WTC11 (cell line): ENCODE measurements around the gene INTS7.

Experiments used
- CREB1 ChIP-seq: sonication (generic); formaldehyde crosslinking; IDR thresholded peaks from 2 replicates; pipeline ENCODE4 v1.8.0; 2023; ENCODE audit warnings: mild to moderate bottlenecking, missing genetic modification reagents
- FOXJ3 ChIP-seq: sonication (generic); formaldehyde crosslinking; IDR thresholded peaks from 2 replicates; pipeline ENCODE4 v1.9.0; 2021; ENCODE audit warnings: missing genetic modification reagents, mild to moderate bottlenecking, borderline replicate concordance
- GRHL2 ChIP-seq: fragments of 250-450 bp; sonication (Bioruptor Pico); IDR thresholded peaks from 2 replicates; pipeline ENCODE4 v1.8.0; 2022; ENCODE audit warnings: mild to moderate bottlenecking, moderate library complexity; ENCODE audit not compliant: insufficient replicate concordance, severe bottlenecking
- IRF2 ChIP-seq: sonication (generic); formaldehyde crosslinking; IDR thresholded peaks from 2 replicates; pipeline ENCODE4 v1.8.0; 2022; ENCODE audit warnings: low read depth, missing genetic modification reagents, borderline replicate concordance
- KAT7 ChIP-seq: sonication (generic); formaldehyde crosslinking; IDR thresholded peaks from 2 replicates; pipeline ENCODE4 v1.8.1; 2023; ENCODE audit warnings: missing genetic modification reagents, mild to moderate bottlenecking, borderline replicate concordance
- PREB ChIP-seq: sonication (generic); formaldehyde crosslinking; IDR thresholded peaks from 2 replicates; pipeline ENCODE4 v1.8.1; 2022; ENCODE audit warnings: mild to moderate bottlenecking, missing genetic modification reagents, moderate library complexity, borderline replicate concordance
- ZNF232 ChIP-seq: sonication (generic); formaldehyde crosslinking; IDR thresholded peaks from 2 replicates; pipeline ENCODE4 v1.8.0; 2022; ENCODE audit warnings: mild to moderate bottlenecking, missing genetic modification reagents
- ZNF396 ChIP-seq: fragments of 250-450 bp; sonication (Bioruptor Pico); IDR thresholded peaks from 2 replicates; pipeline ENCODE4 v1.8.0; 2021; ENCODE audit warnings: mild to moderate bottlenecking, moderate library complexity, borderline replicate concordance
- TF ChIP-seq, protein P1 (sequence below): fragments of 200-600 bp; IDR thresholded peaks from 2 replicates; pipeline ENCODE4 v1.8.0; 2022; ENCODE audit warnings: antibody characterized with exemption
- TF ChIP-seq, protein P2 (sequence below): sonication (generic); formaldehyde crosslinking; IDR thresholded peaks from 2 replicates; pipeline ENCODE4 v1.8.0; 2022; ENCODE audit warnings: mild to moderate bottlenecking, missing genetic modification reagents
- TF ChIP-seq, protein P3 (sequence below): sonication (generic); formaldehyde crosslinking; IDR thresholded peaks from 2 replicates; pipeline ENCODE4 v1.8.1; 2023; ENCODE audit warnings: mild to moderate bottlenecking, moderate library complexity, missing genetic modification reagents
- TF ChIP-seq, protein P4 (sequence below): sonication (generic); formaldehyde crosslinking; IDR thresholded peaks from 2 replicates; pipeline ENCODE4 v1.8.0; 2023; ENCODE audit warnings: missing genetic modification reagents

GRCh38 chr1:212004895-212005608 is 30.3 kb downstream of the INTS7 start:
- TF ChIP-seq FOXJ3 (CRISPR knock-in tag) (no peak), KAT7 (no peak), GRHL2 (no peak), ZNF396 (no peak), ZNF232 (CRISPR knock-in tag) (no peak), PREB (CRISPR knock-in tag) (no peak), IRF2 (CRISPR knock-in tag) (no peak), CREB1 (CRISPR knock-in tag) (no peak)
- TF ChIP-seq, protein P1, sequence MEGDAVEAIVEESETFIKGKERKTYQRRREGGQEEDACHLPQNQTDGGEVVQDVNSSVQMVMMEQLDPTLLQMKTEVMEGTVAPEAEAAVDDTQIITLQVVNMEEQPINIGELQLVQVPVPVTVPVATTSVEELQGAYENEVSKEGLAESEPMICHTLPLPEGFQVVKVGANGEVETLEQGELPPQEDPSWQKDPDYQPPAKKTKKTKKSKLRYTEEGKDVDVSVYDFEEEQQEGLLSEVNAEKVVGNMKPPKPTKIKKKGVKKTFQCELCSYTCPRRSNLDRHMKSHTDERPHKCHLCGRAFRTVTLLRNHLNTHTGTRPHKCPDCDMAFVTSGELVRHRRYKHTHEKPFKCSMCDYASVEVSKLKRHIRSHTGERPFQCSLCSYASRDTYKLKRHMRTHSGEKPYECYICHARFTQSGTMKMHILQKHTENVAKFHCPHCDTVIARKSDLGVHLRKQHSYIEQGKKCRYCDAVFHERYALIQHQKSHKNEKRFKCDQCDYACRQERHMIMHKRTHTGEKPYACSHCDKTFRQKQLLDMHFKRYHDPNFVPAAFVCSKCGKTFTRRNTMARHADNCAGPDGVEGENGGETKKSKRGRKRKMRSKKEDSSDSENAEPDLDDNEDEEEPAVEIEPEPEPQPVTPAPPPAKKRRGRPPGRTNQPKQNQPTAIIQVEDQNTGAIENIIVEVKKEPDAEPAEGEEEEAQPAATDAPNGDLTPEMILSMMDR = no peak
- TF ChIP-seq, protein P2, sequence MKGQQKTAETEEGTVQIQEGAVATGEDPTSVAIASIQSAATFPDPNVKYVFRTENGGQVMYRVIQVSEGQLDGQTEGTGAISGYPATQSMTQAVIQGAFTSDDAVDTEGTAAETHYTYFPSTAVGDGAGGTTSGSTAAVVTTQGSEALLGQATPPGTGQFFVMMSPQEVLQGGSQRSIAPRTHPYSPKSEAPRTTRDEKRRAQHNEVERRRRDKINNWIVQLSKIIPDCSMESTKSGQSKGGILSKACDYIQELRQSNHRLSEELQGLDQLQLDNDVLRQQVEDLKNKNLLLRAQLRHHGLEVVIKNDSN (CRISPR knock-in tag) = no peak
- TF ChIP-seq, protein P3, sequence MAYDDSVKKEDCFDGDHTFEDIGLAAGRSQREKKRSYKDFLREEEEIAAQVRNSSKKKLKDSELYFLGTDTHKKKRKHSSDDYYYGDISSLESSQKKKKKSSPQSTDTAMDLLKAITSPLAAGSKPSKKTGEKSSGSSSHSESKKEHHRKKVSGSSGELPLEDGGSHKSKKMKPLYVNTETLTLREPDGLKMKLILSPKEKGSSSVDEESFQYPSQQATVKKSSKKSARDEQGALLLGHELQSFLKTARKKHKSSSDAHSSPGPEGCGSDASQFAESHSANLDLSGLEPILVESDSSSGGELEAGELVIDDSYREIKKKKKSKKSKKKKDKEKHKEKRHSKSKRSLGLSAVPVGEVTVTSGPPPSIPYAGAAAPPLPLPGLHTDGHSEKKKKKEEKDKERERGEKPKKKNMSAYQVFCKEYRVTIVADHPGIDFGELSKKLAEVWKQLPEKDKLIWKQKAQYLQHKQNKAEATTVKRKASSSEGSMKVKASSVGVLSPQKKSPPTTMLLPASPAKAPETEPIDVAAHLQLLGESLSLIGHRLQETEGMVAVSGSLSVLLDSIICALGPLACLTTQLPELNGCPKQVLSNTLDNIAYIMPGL = no peak
- TF ChIP-seq, protein P4, sequence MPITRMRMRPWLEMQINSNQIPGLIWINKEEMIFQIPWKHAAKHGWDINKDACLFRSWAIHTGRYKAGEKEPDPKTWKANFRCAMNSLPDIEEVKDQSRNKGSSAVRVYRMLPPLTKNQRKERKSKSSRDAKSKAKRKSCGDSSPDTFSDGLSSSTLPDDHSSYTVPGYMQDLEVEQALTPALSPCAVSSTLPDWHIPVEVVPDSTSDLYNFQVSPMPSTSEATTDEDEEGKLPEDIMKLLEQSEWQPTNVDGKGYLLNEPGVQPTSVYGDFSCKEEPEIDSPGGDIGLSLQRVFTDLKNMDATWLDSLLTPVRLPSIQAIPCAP (CRISPR knock-in tag) = no peak
